Measurements from ENCODE around the gene SRRM5.
"Not testable (repeated sequence)": the region's sequence is repeated elsewhere in the genome, so short reads cannot be mapped to it uniquely, and the experiment has no call there.

The SRRM5 gene

GRCh38 chr19:43589678-43590077, 22.2 kb upstream of the SRRM5 start:
- no peak for DNase-seq (ENCODE audit: low read depth in 2 of 3, low spot score in 2 of 3)

- no peak for DNase-seq (ENCODE audit: low read depth in 2 of 3, low spot score in 2 of 3)
Measured at GRCh38 chr19:43591904-43592772, 19.8 kb upstream of the SRRM5 start.

GRCh38 chr19:43592800-43593350, 19.0 kb upstream of the SRRM5 start:
- DNase-seq (ENCODE audit: low read depth in 2 of 3, low spot score in 2 of 3): no peak

GRCh38 chr19:43594081-43594697, 17.7 kb upstream of the SRRM5 start:
- DNase-seq (ENCODE audit: low read depth in 2 of 3, low spot score in 2 of 3): no peak

- peak; percentile 39 to 56 (median 54) for DNase-seq (ENCODE audit: low read depth in 2 of 3, low spot score in 2 of 3)
Measured at GRCh38 chr19:43594710-43595604, 16.9 kb upstream of the SRRM5 start.

GRCh38 chr19:43595605-43595998, 16.3 kb upstream of the SRRM5 start:
- no peak for DNase-seq (ENCODE audit: low read depth in 2 of 3, low spot score in 2 of 3)

GRCh38 chr19:43595999-43596841, 15.7 kb upstream of the SRRM5 start, which contains the start of the genes IRGQ and ZNF576:
IRGQ (minus strand) TSS chr19:43596134; CDS start chr19:43595338, 796 bp downstream.
ZNF576 (plus strand) TSS chr19:43596595; CDS start chr19:43597109, 514 bp downstream.
- DNase-seq (ENCODE audit: low read depth in 2 of 3, low spot score in 2 of 3): peak; percentile 99 to 100 (median 99)

- DNase-seq (ENCODE audit: low read depth in 2 of 3, low spot score in 2 of 3): no peak
Measured at GRCh38 chr19:43596842-43597461, 14.9 kb upstream of the SRRM5 start.

GRCh38 chr19:43597876-43598275, 14.0 kb upstream of the SRRM5 start:
- no peak for DNase-seq (ENCODE audit: low read depth in 2 of 3, low spot score in 2 of 3)

- no peak for DNase-seq (ENCODE audit: low read depth in 2 of 3, low spot score in 2 of 3)
Measured at GRCh38 chr19:43598445-43599240, 13.2 kb upstream of the SRRM5 start.

- no peak for DNase-seq (ENCODE audit: low read depth in 2 of 3, low spot score in 2 of 3)
Measured at GRCh38 chr19:43599635-43600295, 12.1 kb upstream of the SRRM5 start.

GRCh38 chr19:43600326-43600725, 11.6 kb upstream of the SRRM5 start:
- DNase-seq (ENCODE audit: low read depth in 2 of 3, low spot score in 2 of 3): not testable (repeated sequence)

- no peak for DNase-seq (ENCODE audit: low read depth in 2 of 3, low spot score in 2 of 3)
Measured at GRCh38 chr19:43605875-43606568, 5.9 kb upstream of the SRRM5 start.

- DNase-seq (ENCODE audit: low read depth in 2 of 3, low spot score in 2 of 3): no peak
Measured at GRCh38 chr19:43606569-43607229, 5.2 kb upstream of the SRRM5 start.

GRCh38 chr19:43607238-43608205, 4.4 kb upstream of the SRRM5 start:
- no peak for DNase-seq (ENCODE audit: low read depth in 2 of 3, low spot score in 2 of 3)

- no peak for DNase-seq (ENCODE audit: low read depth in 2 of 3, low spot score in 2 of 3)
Measured at GRCh38 chr19:43609872-43610271, 2.0 kb upstream of the SRRM5 start.

Data from activated CD8-positive, alpha-beta memory T cell treated with anti-CD3 and anti-CD28 coated beads for 48 hours (primary cell).